Neural crest cell (in vitro differentiated cells): ENCODE data around the gene WDFY4. TPM values are rescaled to one million over a fixed set of nuclear protein-coding genes. Genes with fewer than 3 reads are reported as not detected.
A peak's percentile ranks its signal among the peaks of the same experiment; 100 is the strongest.

Source experiments
- DNase-seq: peaks from one replicate; pipeline ENCODE4 v3.0.0; 2021; ENCODE audit warnings: low read depth, mixed read lengths, low spot score
- H3K27ac Mint-ChIP-seq: one replicate; pipeline ENCODE4 v1.8.0; 2021; ENCODE audit warnings: mild to moderate bottlenecking, mixed read lengths; ENCODE audit not compliant: unreplicated experiment
- H3K27me3 Mint-ChIP-seq: 2 replicates; pipeline ENCODE4 v1.8.0; 2021; ENCODE audit warnings: low read depth, mild to moderate bottlenecking, mixed read lengths
- H3K36me3 Mint-ChIP-seq: 2 replicates; pipeline ENCODE4 v1.8.0; 2021; ENCODE audit warnings: low read depth, mild to moderate bottlenecking, mixed read lengths
- H3K4me1 Mint-ChIP-seq: 2 replicates; pipeline ENCODE4 v1.8.0; 2021; ENCODE audit warnings: mixed read lengths
- H3K4me3 Mint-ChIP-seq: one replicate; pipeline ENCODE4 v1.8.0; 2021; ENCODE audit warnings: mild to moderate bottlenecking, mixed read lengths
- H3K9me3 Mint-ChIP-seq: 2 replicates; pipeline ENCODE4 v1.8.0; 2021; ENCODE audit warnings: mixed read lengths
- CTCF ChIP-seq: fragments of 200-600 bp; sonication (generic); conservative IDR thresholded peaks from 2 replicates; pipeline ENCODE4 v1.5.0; 2021; ENCODE audit warnings: antibody characterized with exemption, mild to moderate bottlenecking
- total RNA-seq: library from RNA; stranded (reverse); gene quantifications from 2 replicates; pipeline ENCODE4 v1.2.1, GENCODE V29; 2021

The WDFY4 gene
- total RNA-seq, 1 donor from 2014 or later = not detected

GRCh38 chr10:48882881-48883280 is 198.2 kb downstream of the WDFY4 start:
- no peak for DNase-seq
- Mint-ChIP-seq H3K27me3 (peaks cover 4% of the 10 kb centered on the region), H3K9me3 (no peaks in the 10 kb centered on the region), H3K27ac (no peak overlapping the region), H3K4me3 (no peak overlapping the region), H3K4me1 (no peaks in the 10 kb centered on the region), H3K36me3 (no peaks in the 10 kb centered on the region)
- no peak for TF ChIP-seq CTCF

GRCh38 chr10:48883701-48884100 is 199.0 kb downstream of the WDFY4 start:
- Mint-ChIP-seq H3K27ac (no peak overlapping the region), H3K4me3 (no peak overlapping the region), H3K27me3 (peaks cover 4% of the 10 kb centered on the region), H3K4me1 (no peaks in the 10 kb centered on the region), H3K36me3 (no peaks in the 10 kb centered on the region), H3K9me3 (no peaks in the 10 kb centered on the region)
- DNase-seq = no peak
- no peak for TF ChIP-seq CTCF

- Mint-ChIP-seq H3K9me3 (no peaks in the 10 kb centered on the region), H3K4me1 (no peaks in the 10 kb centered on the region), H3K36me3 (no peaks in the 10 kb centered on the region), H3K27ac (no peak overlapping the region), H3K27me3 (peaks cover 6% of the 10 kb centered on the region), H3K4me3 (no peak overlapping the region)
- no peak for DNase-seq
- no peak for TF ChIP-seq CTCF
These were observed 199.7 kb downstream of the WDFY4 start for GRCh38 chr10:48884179-48885045.

GRCh38 chr10:48885376-48885775 is 200.7 kb downstream of the WDFY4 start:
- no peaks in the 10 kb centered on the region for H3K9me3 Mint-ChIP-seq
- H3K27ac Mint-ChIP-seq = no peak overlapping the region
- peak; percentile 64 for TF ChIP-seq CTCF
- peaks cover 6% of the 10 kb centered on the region for H3K27me3 Mint-ChIP-seq
- H3K4me3 Mint-ChIP-seq = no peak overlapping the region
- peak; percentile 12 for DNase-seq
- H3K4me1 Mint-ChIP-seq = no peaks in the 10 kb centered on the region
- no peaks in the 10 kb centered on the region for H3K36me3 Mint-ChIP-seq

- H3K4me1 Mint-ChIP-seq = no peaks in the 10 kb centered on the region
- H3K27ac Mint-ChIP-seq = no peak overlapping the region
- peaks cover 2% of the 10 kb centered on the region for H3K27me3 Mint-ChIP-seq
- no peaks in the 10 kb centered on the region for H3K36me3 Mint-ChIP-seq
- no peak for DNase-seq
- no peak for TF ChIP-seq CTCF
- no peaks in the 10 kb centered on the region for H3K9me3 Mint-ChIP-seq
- no peak overlapping the region for H3K4me3 Mint-ChIP-seq
These were observed 203.3 kb downstream of the WDFY4 start for GRCh38 chr10:48887982-48888381.
